HL-60 (cell line): ENCODE data around the gene HTRA1.
A peak's percentile ranks its signal among the peaks of the same experiment; 100 is the strongest.

ENCODE experiments used
- DNase-seq, 2 experiments: peaks; one replicate each; pipeline ENCODE4 v3.0.0-alpha.2; 2010 to 2020; ENCODE audit warnings: low read depth in 1 of 2, low spot score in 1 of 2
- H3K27ac ChIP-seq: fragments of 250-450 bp; sonication (Bioruptor Pico); replicated peaks from 2 replicates; pipeline ENCODE4 v1.5.1; 2020; ENCODE audit warnings: mild to moderate bottlenecking, moderate library complexity
- H3K27me3 ChIP-seq: fragments of 250-450 bp; sonication (Bioruptor Pico); 2 replicates; pipeline ENCODE4 v1.5.1; 2021; ENCODE audit warnings: mild to moderate bottlenecking, moderate library complexity; ENCODE audit not compliant: insufficient read depth, poor library complexity, severe bottlenecking
- H3K4me3 ChIP-seq: replicated peaks from 2 replicates; pipeline ENCODE4 v1.5.1; 2011; ENCODE audit warnings: mild to moderate bottlenecking, control low read depth, low read length; ENCODE audit not compliant: insufficient read depth
- GABPA ChIP-seq: IDR thresholded peaks from 2 replicates; pipeline ENCODE4 v1.6.1; 2012; ENCODE audit warnings: low read depth
- POLR2AphosphoS5 ChIP-seq: IDR thresholded peaks from 2 replicates; pipeline ENCODE4 v1.6.1; 2012; ENCODE audit warnings: low read depth
- SPI1 ChIP-seq: IDR thresholded peaks from 2 replicates; pipeline ENCODE4 v1.6.1; 2012; ENCODE audit warnings: low read depth, mild to moderate bottlenecking, borderline replicate concordance
- TF ChIP-seq, protein P1 (sequence below): IDR thresholded peaks from one replicate; pipeline ENCODE4 v1.5.1; 2011; ENCODE audit warnings: low read length, control low read depth, inconsistent platforms; ENCODE audit not compliant: insufficient read depth
- TF ChIP-seq, protein P2 (sequence below): IDR thresholded peaks from 2 replicates; pipeline ENCODE4 v1.6.1; 2012; ENCODE audit warnings: low read depth; ENCODE audit not compliant: insufficient replicate concordance

Gene HTRA1

DNA sequence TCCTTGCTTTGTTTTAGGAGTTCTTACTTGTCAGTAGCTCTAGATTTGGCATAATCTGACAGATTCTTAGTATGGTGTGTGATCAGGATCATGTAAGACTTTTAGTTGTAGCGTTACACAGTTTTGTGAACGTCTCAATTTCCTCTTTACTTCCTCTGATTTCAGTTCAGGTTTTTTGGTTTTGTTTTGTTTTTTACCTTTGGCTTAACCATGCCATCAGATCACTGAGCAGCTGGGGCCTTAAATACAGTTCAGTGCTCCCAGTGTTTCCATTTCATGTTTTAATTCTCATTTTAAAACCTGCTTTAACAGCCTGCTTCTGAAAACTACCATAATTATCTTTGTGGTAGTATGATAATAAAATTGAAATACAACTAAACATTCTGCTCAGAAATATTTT, 34.1 kb upstream of the HTRA1 start:
- Histone ChIP-seq H3K27ac (no peak overlapping the region), H3K4me3 (no peak overlapping the region), H3K27me3 (no peaks in the 10 kb centered on the region)
- DNase-seq: no peak
- TF ChIP-seq, protein P1, sequence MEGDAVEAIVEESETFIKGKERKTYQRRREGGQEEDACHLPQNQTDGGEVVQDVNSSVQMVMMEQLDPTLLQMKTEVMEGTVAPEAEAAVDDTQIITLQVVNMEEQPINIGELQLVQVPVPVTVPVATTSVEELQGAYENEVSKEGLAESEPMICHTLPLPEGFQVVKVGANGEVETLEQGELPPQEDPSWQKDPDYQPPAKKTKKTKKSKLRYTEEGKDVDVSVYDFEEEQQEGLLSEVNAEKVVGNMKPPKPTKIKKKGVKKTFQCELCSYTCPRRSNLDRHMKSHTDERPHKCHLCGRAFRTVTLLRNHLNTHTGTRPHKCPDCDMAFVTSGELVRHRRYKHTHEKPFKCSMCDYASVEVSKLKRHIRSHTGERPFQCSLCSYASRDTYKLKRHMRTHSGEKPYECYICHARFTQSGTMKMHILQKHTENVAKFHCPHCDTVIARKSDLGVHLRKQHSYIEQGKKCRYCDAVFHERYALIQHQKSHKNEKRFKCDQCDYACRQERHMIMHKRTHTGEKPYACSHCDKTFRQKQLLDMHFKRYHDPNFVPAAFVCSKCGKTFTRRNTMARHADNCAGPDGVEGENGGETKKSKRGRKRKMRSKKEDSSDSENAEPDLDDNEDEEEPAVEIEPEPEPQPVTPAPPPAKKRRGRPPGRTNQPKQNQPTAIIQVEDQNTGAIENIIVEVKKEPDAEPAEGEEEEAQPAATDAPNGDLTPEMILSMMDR: no peak
- no peak for TF ChIP-seq GABPA
- TF ChIP-seq, protein P2, sequence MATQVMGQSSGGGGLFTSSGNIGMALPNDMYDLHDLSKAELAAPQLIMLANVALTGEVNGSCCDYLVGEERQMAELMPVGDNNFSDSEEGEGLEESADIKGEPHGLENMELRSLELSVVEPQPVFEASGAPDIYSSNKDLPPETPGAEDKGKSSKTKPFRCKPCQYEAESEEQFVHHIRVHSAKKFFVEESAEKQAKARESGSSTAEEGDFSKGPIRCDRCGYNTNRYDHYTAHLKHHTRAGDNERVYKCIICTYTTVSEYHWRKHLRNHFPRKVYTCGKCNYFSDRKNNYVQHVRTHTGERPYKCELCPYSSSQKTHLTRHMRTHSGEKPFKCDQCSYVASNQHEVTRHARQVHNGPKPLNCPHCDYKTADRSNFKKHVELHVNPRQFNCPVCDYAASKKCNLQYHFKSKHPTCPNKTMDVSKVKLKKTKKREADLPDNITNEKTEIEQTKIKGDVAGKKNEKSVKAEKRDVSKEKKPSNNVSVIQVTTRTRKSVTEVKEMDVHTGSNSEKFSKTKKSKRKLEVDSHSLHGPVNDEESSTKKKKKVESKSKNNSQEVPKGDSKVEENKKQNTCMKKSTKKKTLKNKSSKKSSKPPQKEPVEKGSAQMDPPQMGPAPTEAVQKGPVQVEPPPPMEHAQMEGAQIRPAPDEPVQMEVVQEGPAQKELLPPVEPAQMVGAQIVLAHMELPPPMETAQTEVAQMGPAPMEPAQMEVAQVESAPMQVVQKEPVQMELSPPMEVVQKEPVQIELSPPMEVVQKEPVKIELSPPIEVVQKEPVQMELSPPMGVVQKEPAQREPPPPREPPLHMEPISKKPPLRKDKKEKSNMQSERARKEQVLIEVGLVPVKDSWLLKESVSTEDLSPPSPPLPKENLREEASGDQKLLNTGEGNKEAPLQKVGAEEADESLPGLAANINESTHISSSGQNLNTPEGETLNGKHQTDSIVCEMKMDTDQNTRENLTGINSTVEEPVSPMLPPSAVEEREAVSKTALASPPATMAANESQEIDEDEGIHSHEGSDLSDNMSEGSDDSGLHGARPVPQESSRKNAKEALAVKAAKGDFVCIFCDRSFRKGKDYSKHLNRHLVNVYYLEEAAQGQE: no peak
- TF ChIP-seq POLR2AphosphoS5: no peak
- no peak for TF ChIP-seq SPI1

DNA sequence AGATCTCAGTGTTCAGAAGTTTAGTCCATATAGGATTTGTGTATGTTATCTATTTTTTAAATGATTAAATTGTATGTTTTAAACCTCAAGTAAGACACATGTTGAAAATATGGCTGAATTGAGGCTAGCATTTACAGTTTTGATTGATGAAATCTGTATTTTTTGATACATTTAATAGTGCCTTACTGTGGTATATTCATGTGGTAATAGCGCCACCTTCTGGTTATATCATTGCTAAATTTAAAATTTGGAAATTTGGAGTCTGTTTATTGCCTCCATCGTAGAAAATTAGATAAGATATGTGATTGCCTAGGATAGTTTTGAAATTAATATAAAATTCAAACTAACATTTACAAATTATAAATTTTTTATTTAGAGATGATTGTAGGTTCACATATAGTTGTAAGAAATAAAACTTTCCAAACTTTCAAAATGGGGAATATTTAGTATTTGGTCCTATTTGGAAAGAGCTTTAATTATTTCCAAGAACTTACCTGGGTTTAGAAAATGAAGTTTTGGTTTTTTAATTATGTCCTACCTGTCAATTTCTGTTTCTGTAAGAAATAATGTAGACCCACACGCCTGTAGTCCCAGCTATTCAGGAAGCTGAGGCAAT, 26.0 kb upstream of the HTRA1 start:
- Histone ChIP-seq H3K4me3 (no peak overlapping the region), H3K27ac (no peak overlapping the region), H3K27me3 (no peaks in the 10 kb centered on the region)
- peak in 1 of 2 experiments; percentile 4 for DNase-seq
- TF ChIP-seq, protein P1: peak; percentile 17
- TF ChIP-seq, protein P2: no peak

DNA sequence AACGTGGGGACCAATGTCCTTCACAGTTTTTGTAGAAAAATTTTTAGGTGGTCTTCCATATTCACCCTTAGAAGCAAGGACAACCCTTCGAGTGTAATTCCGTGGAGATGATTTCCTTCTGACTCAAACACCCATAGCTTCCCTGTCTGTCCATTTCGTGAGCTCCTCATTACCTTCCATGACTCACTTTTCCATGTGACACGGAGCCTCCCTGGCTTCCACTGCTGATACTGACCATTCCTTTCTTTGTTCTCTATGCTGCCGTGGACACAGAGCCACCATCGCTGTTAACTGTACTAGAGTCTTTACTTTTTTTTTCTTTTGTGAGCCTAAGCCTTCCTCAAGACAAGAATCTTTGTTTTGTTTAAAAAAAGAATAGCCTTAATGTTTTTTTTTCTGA, 19.4 kb upstream of the HTRA1 start:
- Histone ChIP-seq H3K27ac (no peak overlapping the region), H3K27me3 (no peaks in the 10 kb centered on the region), H3K4me3 (no peak overlapping the region)
- TF ChIP-seq SPI1 (no peak), POLR2AphosphoS5 (no peak), GABPA (no peak)
- TF ChIP-seq, protein P1: no peak
- TF ChIP-seq, protein P2: no peak
- no peak for DNase-seq
